Osteocyte (in vitro differentiated cells): ENCODE measurements around the gene RNU6-9. TPM values are rescaled to one million over a fixed set of nuclear protein-coding genes. Genes with fewer than 3 reads are reported as not detected.

ENCODE experiments used
- DNase-seq: peaks from one replicate; pipeline ENCODE4 v3.0.0; 2021; ENCODE audit warnings: mixed read lengths; ENCODE audit not compliant: unreplicated experiment; ENCODE audit errors: extremely low spot score
- H3K27ac Mint-ChIP-seq: one replicate; pipeline ENCODE4 v1.8.0; 2021; ENCODE audit warnings: mild to moderate bottlenecking, mixed read lengths; ENCODE audit not compliant: unreplicated experiment
- H3K27me3 Mint-ChIP-seq: one replicate; pipeline ENCODE4 v1.8.0; 2021; ENCODE audit warnings: mixed read lengths; ENCODE audit not compliant: unreplicated experiment
- H3K36me3 Mint-ChIP-seq: one replicate; pipeline ENCODE4 v1.8.0; 2021; ENCODE audit warnings: mixed read lengths; ENCODE audit not compliant: unreplicated experiment
- H3K4me1 Mint-ChIP-seq: one replicate; pipeline ENCODE4 v1.8.0; 2021; ENCODE audit warnings: mixed read lengths; ENCODE audit not compliant: unreplicated experiment
- H3K4me3 Mint-ChIP-seq: one replicate; pipeline ENCODE4 v1.8.0; 2021; ENCODE audit warnings: mild to moderate bottlenecking, moderate library complexity, mixed read lengths; ENCODE audit not compliant: unreplicated experiment
- H3K9me3 Mint-ChIP-seq: one replicate; pipeline ENCODE4 v1.8.0; 2021; ENCODE audit warnings: mixed read lengths; ENCODE audit not compliant: unreplicated experiment
- total RNA-seq: library from RNA; stranded (reverse); gene quantifications from 2 replicates; pipeline ENCODE4 v1.2.1, GENCODE V29; 2021
- TF ChIP-seq, protein P1 (sequence below): fragments of 200-600 bp; sonication (generic); IDR thresholded peaks from 2 replicates; pipeline ENCODE4 v1.5.0; 2021; ENCODE audit warnings: antibody characterized with exemption, mild to moderate bottlenecking, moderate library complexity

Gene RNU6-9
- total RNA-seq, 1 donor from 2014 or later, result not detected

DNA sequence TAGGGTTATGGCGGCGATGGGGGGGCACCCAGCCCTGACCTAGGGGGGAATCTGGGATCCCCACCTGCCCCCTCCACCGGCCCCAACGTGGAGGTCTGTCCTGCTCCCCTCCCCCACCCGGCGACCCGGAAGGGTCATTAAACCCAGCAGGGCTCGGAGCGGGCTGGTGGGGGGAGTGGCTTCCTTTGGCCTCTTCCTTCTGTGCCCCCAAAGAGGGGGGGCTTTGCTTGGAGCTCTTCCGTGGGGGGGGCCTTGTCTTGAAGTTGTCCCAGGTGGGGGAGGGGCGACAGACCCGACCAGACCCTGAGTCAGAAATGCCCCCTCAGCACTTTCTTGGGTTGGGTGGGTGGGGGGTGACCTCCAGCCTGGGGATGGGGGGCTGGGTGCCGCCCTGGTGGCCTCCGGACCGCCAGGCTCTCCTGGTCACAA, 34.1 kb downstream of the RNU6-9 start:
- Mint-ChIP-seq H3K4me1 (peaks cover 18% of the 10 kb centered on the region), H3K27me3 (no peaks in the 10 kb centered on the region), H3K27ac (no peak overlapping the region), H3K9me3 (no peaks in the 10 kb centered on the region), H3K36me3 (peaks cover 7% of the 10 kb centered on the region), H3K4me3 (peak overlapping the region; percentile 81)
- TF ChIP-seq, protein P1, sequence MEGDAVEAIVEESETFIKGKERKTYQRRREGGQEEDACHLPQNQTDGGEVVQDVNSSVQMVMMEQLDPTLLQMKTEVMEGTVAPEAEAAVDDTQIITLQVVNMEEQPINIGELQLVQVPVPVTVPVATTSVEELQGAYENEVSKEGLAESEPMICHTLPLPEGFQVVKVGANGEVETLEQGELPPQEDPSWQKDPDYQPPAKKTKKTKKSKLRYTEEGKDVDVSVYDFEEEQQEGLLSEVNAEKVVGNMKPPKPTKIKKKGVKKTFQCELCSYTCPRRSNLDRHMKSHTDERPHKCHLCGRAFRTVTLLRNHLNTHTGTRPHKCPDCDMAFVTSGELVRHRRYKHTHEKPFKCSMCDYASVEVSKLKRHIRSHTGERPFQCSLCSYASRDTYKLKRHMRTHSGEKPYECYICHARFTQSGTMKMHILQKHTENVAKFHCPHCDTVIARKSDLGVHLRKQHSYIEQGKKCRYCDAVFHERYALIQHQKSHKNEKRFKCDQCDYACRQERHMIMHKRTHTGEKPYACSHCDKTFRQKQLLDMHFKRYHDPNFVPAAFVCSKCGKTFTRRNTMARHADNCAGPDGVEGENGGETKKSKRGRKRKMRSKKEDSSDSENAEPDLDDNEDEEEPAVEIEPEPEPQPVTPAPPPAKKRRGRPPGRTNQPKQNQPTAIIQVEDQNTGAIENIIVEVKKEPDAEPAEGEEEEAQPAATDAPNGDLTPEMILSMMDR, result no peak
- DNase-seq, result no peak

DNA sequence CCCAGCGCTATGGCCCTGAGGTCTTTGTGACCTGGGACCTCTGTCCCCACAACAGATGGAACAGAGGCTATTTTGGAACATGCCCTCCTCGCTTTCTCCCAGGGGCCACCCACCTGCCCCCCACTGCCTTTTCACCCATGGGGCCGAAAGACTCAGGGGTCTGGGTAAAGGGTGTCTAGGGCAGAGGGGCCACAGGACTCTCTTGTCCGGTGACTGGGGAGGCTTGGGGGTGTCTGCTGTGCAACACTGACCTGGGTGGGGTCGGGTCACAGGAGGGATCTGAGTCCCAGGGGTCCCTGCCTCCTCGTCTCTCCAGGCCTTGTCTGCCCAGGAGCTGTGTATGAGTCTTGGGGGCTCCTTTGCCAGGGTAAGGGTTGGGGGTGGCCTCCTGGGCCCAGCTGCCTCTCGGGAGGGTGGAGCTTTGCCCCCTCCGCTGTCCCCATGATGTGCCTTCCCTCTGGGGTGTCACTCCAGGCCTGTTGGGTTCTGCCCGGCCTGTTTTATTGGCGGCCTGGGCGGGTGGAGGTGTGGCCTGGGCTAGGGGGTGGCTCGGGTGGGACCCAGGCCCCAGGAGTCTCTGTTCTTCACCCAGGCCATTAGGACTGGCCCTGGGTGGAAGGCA, 34.6 kb downstream of the RNU6-9 start:
- H3K4me1 Mint-ChIP-seq, result peaks cover 22% of the 10 kb centered on the region
- TF ChIP-seq, protein P1, result no peak
- H3K27me3 Mint-ChIP-seq, result no peaks in the 10 kb centered on the region
- no peaks in the 10 kb centered on the region for H3K9me3 Mint-ChIP-seq
- peaks cover 7% of the 10 kb centered on the region for H3K36me3 Mint-ChIP-seq
- peak overlapping the region; percentile 81 for H3K4me3 Mint-ChIP-seq
- no peak overlapping the region for H3K27ac Mint-ChIP-seq
- no peak for DNase-seq

DNA sequence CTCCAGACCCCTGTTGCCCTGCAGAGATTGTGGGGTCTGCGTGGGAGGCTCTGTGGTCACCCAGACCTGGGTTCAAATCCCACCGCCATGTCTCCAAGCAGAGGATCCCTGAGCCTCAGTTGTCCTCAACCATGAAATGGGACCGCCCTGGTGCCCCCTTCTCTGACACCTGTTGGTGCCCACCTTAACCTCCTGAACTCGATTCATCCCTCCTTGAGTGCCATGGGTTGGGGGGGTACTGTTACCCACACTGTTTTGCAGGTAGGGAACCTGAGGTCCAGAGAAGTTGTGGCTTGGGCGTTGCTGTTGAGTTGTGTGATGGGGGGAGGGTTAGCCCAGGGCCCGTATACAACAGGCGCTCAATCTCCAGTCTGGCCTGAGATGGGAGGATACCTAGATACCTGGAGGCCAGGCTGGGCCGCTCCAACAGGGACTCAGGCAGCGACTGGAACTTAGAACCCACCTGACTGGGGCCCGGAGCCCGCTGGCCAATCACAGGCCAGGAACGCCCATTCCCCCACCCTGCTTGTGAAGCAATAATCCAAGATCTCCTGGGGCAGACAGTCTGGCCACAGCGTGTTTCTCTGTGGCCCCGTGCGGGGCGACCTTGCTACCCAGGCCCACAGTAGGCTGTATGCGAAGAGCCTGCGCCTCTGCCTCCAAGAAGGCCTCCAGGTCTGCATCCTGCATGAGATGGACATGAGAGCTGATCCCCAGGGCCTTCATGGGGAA, 35.4 kb downstream of the RNU6-9 start:
- Mint-ChIP-seq H3K27ac (no peak overlapping the region), H3K4me1 (peaks cover 29% of the 10 kb centered on the region), H3K36me3 (peaks cover 7% of the 10 kb centered on the region), H3K9me3 (no peaks in the 10 kb centered on the region), H3K27me3 (no peaks in the 10 kb centered on the region), H3K4me3 (no peak overlapping the region)
- TF ChIP-seq, protein P1, result no peak
- no peak for DNase-seq

DNA sequence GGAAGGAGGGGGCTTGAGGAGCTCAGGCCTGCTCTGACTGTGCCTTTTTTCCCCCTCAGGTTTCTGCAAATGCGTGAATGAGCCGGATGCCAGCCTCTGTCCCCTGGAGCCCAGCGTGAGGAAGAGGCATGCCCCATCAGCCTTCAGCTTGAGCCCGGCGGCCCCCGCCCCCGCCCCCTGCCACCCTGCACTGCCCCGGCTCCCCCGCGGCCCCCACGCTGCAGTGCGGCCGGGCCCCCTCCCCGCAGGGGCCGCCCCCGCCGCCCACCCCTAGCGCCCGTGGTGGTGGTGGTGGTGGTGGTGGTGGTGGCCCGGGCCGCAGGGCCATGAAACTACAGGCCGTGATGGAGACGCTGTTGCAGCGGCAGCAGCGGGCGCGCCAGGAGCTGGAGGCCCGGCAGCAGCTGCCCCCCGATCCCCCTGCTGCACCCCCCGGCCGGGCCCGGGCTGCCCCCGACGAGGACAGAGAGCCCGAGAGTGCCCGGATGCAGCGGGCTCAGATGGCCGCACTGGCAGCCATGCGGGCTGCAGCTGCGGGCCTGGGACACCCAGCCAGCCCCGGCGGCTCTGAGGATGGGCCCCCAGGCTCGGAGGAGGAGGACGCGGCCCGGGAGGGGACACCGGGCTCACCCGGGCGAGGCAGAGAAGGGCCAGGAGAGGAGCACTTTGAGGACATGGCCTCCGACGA, 36.1 kb downstream of the RNU6-9 start:
- Mint-ChIP-seq H3K27ac (no peak overlapping the region), H3K36me3 (peaks cover 7% of the 10 kb centered on the region), H3K4me1 (peaks cover 34% of the 10 kb centered on the region), H3K27me3 (no peaks in the 10 kb centered on the region), H3K9me3 (no peaks in the 10 kb centered on the region), H3K4me3 (no peak overlapping the region)
- DNase-seq, result no peak
- TF ChIP-seq, protein P1, result no peak

DNA sequence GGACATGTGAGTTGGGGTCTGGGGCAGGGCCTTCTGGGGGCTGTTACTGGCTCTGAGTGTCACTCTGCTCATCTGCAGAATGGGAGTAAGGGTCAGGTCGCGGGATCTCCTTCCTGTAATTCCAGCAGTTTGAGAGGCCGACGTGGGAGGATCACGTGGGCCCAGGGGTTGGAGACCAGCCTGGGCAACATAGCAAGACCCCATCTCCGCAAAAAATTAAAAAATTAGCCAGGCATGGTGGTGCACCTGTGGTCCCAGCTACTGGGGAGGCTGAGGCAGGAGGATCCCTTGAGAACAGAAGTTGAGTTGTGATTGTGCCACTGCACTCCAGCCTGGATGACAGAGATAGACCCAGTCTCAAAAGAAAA, 36.6 kb downstream of the RNU6-9 start:
- Mint-ChIP-seq H3K27me3 (no peaks in the 10 kb centered on the region), H3K4me1 (peaks cover 38% of the 10 kb centered on the region), H3K9me3 (no peaks in the 10 kb centered on the region), H3K4me3 (no peak overlapping the region), H3K36me3 (peaks cover 7% of the 10 kb centered on the region), H3K27ac (no peak overlapping the region)
- DNase-seq, result no peak
- TF ChIP-seq, protein P1, result no peak
